IPS DF 6.9 (cell line): ENCODE measurements around the gene CIART.

Source experiments
- DNase-seq: peaks from one replicate; pipeline ENCODE4 v3.0.0-alpha.2; 2013; ENCODE audit warnings: low read depth, low spot score
- H3K27ac ChIP-seq: one replicate; pipeline ENCODE4 v1.5.1; 2013; ENCODE audit warnings: low read length, control low read depth
- H3K27me3 ChIP-seq: 2 replicates; pipeline ENCODE4 v1.6.1; 2013; ENCODE audit warnings: mild to moderate bottlenecking, low read length; ENCODE audit not compliant: control insufficient read depth, insufficient read depth
- H3K36me3 ChIP-seq: 2 replicates; pipeline ENCODE4 v1.6.1; 2013; ENCODE audit warnings: low read length; ENCODE audit not compliant: control insufficient read depth, insufficient read depth
- H3K4me1 ChIP-seq: 2 replicates; pipeline ENCODE4 v1.6.1; 2013; ENCODE audit warnings: low read length; ENCODE audit not compliant: control insufficient read depth, insufficient read depth
- H3K4me3 ChIP-seq: 2 replicates; pipeline ENCODE4 v1.5.1; 2013; ENCODE audit warnings: mild to moderate bottlenecking, low read length
- H3K9me3 ChIP-seq: 2 replicates; pipeline ENCODE4 v1.6.1; 2013; ENCODE audit warnings: low read length, inconsistent platforms; ENCODE audit not compliant: control insufficient read depth, insufficient read depth
- WGBS: extraction: QIAGEN DNeasy Blood & Tissue Kit; methylation state at CpG from one replicate; pipeline ENCODE4 v1.1.7; 2013; ENCODE audit warnings: mixed read lengths, missing lambda C conversion rate; ENCODE audit not compliant: insufficient read length, insufficient coverage; 5-methylcytosine and 5-hydroxymethylcytosine counted together

CIART gene

GRCh38 chr1:150262388-150263320 is 19.7 kb upstream of the CIART start:
- Histone ChIP-seq H3K9me3 (no peaks in the 10 kb centered on the region), H3K27me3 (no peaks in the 10 kb centered on the region), H3K4me1 (no peaks in the 10 kb centered on the region), H3K27ac (no peak overlapping the region), H3K36me3 (peaks cover 27% of the 10 kb centered on the region), H3K4me3 (no peak overlapping the region)
- no peak for DNase-seq
- no CpG with 5 or more reads among the region's 6 CpGs for WGBS

GRCh38 chr1:150263549-150263948 is 18.8 kb upstream of the CIART start:
- Histone ChIP-seq H3K9me3 (no peaks in the 10 kb centered on the region), H3K4me3 (no peak overlapping the region), H3K36me3 (peaks cover 27% of the 10 kb centered on the region), H3K27me3 (no peaks in the 10 kb centered on the region), H3K27ac (no peak overlapping the region), H3K4me1 (no peaks in the 10 kb centered on the region; the same call in 1 of the 2 replicates)
- no peak for DNase-seq
- WGBS, result no CpG with 5 or more reads among the region's 6 CpGs

GRCh38 chr1:150267896-150268295 is 14.5 kb upstream of the CIART start:
- no CpG with 5 or more reads among the region's 6 CpGs for WGBS
- H3K9me3 ChIP-seq, result no peaks in the 10 kb centered on the region
- H3K4me3 ChIP-seq, result peak overlapping the region; percentile 86
- DNase-seq, result no peak
- peaks cover 16% of the 10 kb centered on the region for H3K36me3 ChIP-seq
- no peak overlapping the region for H3K27ac ChIP-seq
- H3K27me3 ChIP-seq, result no peaks in the 10 kb centered on the region
- peaks cover under 1% of the 10 kb centered on the region; the same call in 1 of the 2 replicates for H3K4me1 ChIP-seq

GRCh38 chr1:150268340-150268704 is 14.0 kb upstream of the CIART start:
- Histone ChIP-seq H3K4me3 (peak overlapping the region; percentile 86), H3K27me3 (no peaks in the 10 kb centered on the region), H3K9me3 (no peaks in the 10 kb centered on the region), H3K4me1 (peaks cover 2% of the 10 kb centered on the region; the same call in 1 of the 2 replicates), H3K36me3 (peaks cover 14% of the 10 kb centered on the region), H3K27ac (no peak overlapping the region)
- no peak for DNase-seq
- WGBS, result no CpG with 5 or more reads among the region's 21 CpGs

- H3K27me3 ChIP-seq, result no peaks in the 10 kb centered on the region
- H3K9me3 ChIP-seq, result no peaks in the 10 kb centered on the region
- peak; percentile 94 for DNase-seq
- WGBS, result no CpG with 5 or more reads among the region's 49 CpGs
- H3K4me1 ChIP-seq, result peaks cover 2% of the 10 kb centered on the region; the same call in 1 of the 2 replicates
- peak within 1 kb of the TSS; percentile 86 for H3K4me3 ChIP-seq
- H3K36me3 ChIP-seq, result peaks cover 13% of the 10 kb centered on the region
- no peak within 1 kb of the TSS for H3K27ac ChIP-seq
Measured at GRCh38 chr1:150268705-150269403, 13.5 kb upstream of the CIART start, which contains the start of gene APH1A. APH1A (minus strand) TSS chr1:150269016; CDS start chr1:150268810, 206 bp downstream.

GRCh38 chr1:150269451-150269850 is 12.9 kb upstream of the CIART start:
- H3K4me3 ChIP-seq, result peak overlapping the region; percentile 20; the same call in 1 of the 2 replicates
- no CpG with 5 or more reads among the region's 10 CpGs for WGBS
- no peak for DNase-seq
- H3K36me3 ChIP-seq, result peaks cover 11% of the 10 kb centered on the region
- no peaks in the 10 kb centered on the region for H3K9me3 ChIP-seq
- H3K27ac ChIP-seq, result no peak overlapping the region
- no peaks in the 10 kb centered on the region for H3K27me3 ChIP-seq
- H3K4me1 ChIP-seq, result peaks cover 2% of the 10 kb centered on the region; the same call in 1 of the 2 replicates

GRCh38 chr1:150271291-150271959 is 10.9 kb upstream of the CIART start:
- no peak overlapping the region for H3K27ac ChIP-seq
- H3K9me3 ChIP-seq, result no peaks in the 10 kb centered on the region
- H3K4me1 ChIP-seq, result peaks cover 2% of the 10 kb centered on the region; the same call in 1 of the 2 replicates
- H3K36me3 ChIP-seq, result peaks cover 1% of the 10 kb centered on the region; the same call in 1 of the 2 replicates
- DNase-seq, result no peak
- no CpG with 5 or more reads among the region's 7 CpGs for WGBS
- H3K4me3 ChIP-seq, result no peak overlapping the region
- no peaks in the 10 kb centered on the region for H3K27me3 ChIP-seq

GRCh38 chr1:150273311-150273710 is 9.0 kb upstream of the CIART start:
- no peaks in the 10 kb centered on the region for H3K27me3 ChIP-seq
- no peaks in the 10 kb centered on the region for H3K9me3 ChIP-seq
- H3K27ac ChIP-seq, result no peak overlapping the region
- H3K4me3 ChIP-seq, result no peak overlapping the region
- peaks cover 2% of the 10 kb centered on the region; the same call in 1 of the 2 replicates for H3K4me1 ChIP-seq
- H3K36me3 ChIP-seq, result no peaks in the 10 kb centered on the region
- no peak for DNase-seq
- no CpG with 5 or more reads among the region's 1 CpG for WGBS

GRCh38 chr1:150280138-150280707 is 2.1 kb upstream of the CIART start:
- H3K27ac ChIP-seq, result no peak overlapping the region
- DNase-seq, result no peak
- H3K36me3 ChIP-seq, result no peaks in the 10 kb centered on the region
- no peaks in the 10 kb centered on the region for H3K9me3 ChIP-seq
- no peak overlapping the region for H3K4me3 ChIP-seq
- no peaks in the 10 kb centered on the region for H3K27me3 ChIP-seq
- WGBS, result no CpG with 5 or more reads among the region's 6 CpGs
- H3K4me1 ChIP-seq, result no peaks in the 10 kb centered on the region
